ENCODE results near the gene POLE.

The POLE gene

DNA sequence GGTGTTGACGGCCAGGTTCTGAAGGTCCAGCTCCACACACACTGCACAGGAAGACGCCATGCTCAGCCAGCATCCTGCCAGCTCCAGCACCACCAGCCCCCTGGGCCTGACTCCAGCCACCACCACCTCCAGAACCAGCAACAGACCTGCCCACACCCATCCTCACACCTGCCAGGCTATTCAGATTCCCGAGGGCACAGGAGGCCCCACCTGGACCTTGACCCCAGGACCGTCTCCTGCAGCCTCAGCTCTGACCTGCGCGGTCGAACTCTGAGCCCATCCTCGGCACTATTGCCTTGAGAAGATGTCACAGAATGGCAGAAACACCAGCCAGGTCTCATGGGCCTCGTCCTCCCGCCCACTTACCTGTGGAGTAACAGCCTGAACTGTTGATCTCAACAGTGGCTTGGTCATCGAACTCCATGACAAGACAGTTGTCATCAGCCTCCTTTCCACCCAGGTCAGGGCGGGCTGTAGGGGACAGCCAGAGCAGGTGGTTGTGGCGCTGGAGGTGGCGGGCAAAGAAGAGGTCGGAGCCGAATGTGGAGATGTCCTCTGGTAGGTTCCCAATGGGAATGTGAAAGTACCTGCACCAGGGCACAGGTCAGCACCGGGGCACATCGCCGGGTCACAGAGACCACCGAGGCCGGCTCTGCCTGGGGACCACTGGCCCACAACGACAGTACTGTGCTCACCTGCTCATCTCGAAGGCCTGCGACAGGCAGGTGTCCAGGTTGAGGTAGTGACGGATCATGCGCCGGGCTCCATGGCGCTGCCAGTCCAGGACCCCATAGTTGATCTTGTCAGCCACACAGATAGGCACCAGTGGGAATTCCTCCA, 45.1 kb downstream of the POLE start:
- H3K9me3 ChIP-seq (ENCODE audit: low read length), result no peaks in the 10 kb centered on the region
- no peaks in the 10 kb centered on the region for H3K27me3 ChIP-seq (ENCODE audit: control insufficient read depth in 1 of 2, insufficient read depth in 2 of 2, low read length in 2 of 2)
- H3K4me3 ChIP-seq (ENCODE audit: low read depth in 1 of 2, low read length in 2 of 2), result no peak overlapping the region
- no peak overlapping the region for H3K27ac ChIP-seq (ENCODE audit: low read depth, low read length)
- no peaks in the 10 kb centered on the region for H3K4me1 ChIP-seq (ENCODE audit: insufficient read depth, low read length)
- peaks cover 33% of the 10 kb centered on the region for H3K36me3 ChIP-seq (ENCODE audit: insufficient read depth, low read length)
- H3K9ac ChIP-seq (ENCODE audit: low read length), result no peak overlapping the region

DNA sequence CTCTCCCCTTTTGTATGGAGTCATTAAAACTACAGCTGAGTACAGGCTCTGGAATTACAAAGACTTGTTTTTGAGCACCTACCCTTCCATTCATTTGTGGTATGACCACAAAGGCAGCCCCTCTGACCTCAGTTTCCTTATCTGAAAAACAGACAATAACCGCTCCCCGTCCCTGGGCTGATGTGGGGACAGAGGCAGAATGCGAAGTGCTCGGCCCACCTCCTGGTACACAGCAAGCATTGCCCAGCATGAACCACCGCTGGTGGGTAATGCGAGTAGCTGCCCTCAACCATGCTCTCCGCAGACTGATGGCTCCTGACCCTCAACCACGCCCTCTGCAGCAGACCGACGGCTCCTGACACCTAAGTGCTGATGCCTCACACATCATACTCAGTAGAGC, 46.2 kb downstream of the POLE start:
- peaks cover 38% of the 10 kb centered on the region for H3K36me3 ChIP-seq (ENCODE audit: insufficient read depth, low read length)
- H3K27me3 ChIP-seq (ENCODE audit: control insufficient read depth in 1 of 2, insufficient read depth in 2 of 2, low read length in 2 of 2), result no peaks in the 10 kb centered on the region
- H3K9me3 ChIP-seq (ENCODE audit: low read length), result no peaks in the 10 kb centered on the region
- no peak overlapping the region for H3K9ac ChIP-seq (ENCODE audit: low read length)
- H3K4me1 ChIP-seq (ENCODE audit: insufficient read depth, low read length), result no peaks in the 10 kb centered on the region
- H3K4me3 ChIP-seq (ENCODE audit: low read depth in 1 of 2, low read length in 2 of 2), result no peak overlapping the region
- H3K27ac ChIP-seq (ENCODE audit: low read depth, low read length), result no peak overlapping the region

DNA sequence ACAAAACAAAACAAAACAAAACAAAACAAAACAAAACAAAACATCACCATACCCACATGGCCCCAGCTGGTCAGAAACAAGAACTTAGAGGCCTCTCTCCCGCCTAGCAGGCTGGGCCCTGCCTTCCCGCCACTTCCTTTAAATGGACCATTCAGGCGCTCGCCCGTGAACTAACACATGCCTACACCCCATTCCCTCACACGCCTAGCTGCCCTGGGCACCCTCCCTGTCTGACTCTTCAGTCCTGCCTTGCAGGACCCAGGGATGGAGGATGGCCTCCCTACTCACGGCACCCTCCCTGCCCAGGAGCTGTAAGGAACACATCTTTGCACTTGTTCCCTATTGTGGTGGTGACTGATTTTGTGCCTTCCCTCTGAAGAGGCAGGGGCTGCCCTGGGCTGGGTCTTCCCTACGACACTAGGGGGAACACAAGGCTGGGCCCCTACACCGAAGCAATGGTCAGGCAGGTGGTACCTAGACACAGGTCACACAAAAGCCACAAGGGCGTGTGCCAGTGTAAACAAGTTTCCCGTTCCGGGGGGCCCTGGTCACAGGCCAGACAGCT, 47.1 kb downstream of the POLE start:
- no peaks in the 10 kb centered on the region for H3K27me3 ChIP-seq (ENCODE audit: control insufficient read depth in 1 of 2, insufficient read depth in 2 of 2, low read length in 2 of 2)
- H3K4me3 ChIP-seq (ENCODE audit: low read depth in 1 of 2, low read length in 2 of 2), result no peak overlapping the region
- no peaks in the 10 kb centered on the region for H3K9me3 ChIP-seq (ENCODE audit: low read length)
- peaks cover 44% of the 10 kb centered on the region for H3K36me3 ChIP-seq (ENCODE audit: insufficient read depth, low read length)
- no peak overlapping the region for H3K27ac ChIP-seq (ENCODE audit: low read depth, low read length)
- H3K9ac ChIP-seq (ENCODE audit: low read length), result no peak overlapping the region
- no peaks in the 10 kb centered on the region for H3K4me1 ChIP-seq (ENCODE audit: insufficient read depth, low read length)

DNA sequence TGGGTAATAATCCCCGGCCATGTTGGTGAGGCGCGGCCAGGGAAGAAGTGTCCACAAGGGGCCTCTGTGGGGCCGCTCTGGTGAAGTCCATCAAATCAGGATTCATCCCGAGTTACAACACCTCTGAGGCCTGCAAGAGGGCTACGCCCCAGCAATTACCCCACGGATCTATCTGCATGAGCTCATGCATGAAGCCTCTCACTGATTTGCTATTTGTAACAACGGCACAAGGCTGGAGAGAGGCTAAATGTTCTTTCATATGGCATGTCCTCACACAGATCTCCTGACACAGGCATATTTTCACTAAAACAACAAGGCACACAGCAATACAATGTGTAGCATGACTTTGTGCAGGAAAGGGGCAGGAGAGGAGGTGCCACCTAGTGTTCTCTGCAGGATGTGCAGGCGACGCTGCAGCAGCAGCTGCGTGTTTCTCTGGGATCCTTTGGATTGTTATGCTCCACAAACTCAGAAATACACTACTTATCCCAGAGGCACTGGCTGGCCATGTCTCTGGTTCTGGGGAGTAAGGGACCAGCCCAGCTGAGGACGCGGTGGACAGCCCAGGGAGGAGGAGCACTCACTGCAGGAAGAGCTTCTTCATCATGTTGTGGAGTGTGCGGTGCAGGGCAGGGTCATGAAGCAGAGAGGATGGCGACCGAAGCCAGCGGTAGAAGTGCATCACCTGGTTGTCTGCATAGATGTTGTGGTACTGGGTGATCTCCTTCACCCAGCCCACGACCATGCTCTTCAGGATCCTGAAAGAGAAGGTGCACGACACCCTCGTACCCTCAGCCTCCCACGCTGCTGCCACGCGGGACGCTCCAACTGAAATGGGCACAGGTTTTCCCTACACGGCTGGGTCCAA, 48.4 kb downstream of the POLE start:
- Histone ChIP-seq H3K9ac (ENCODE audit: low read length) (no peak overlapping the region), H3K9me3 (ENCODE audit: low read length) (no peaks in the 10 kb centered on the region), H3K27me3 (ENCODE audit: control insufficient read depth in 1 of 2, insufficient read depth in 2 of 2, low read length in 2 of 2) (no peaks in the 10 kb centered on the region), H3K27ac (ENCODE audit: low read depth, low read length) (no peak overlapping the region), H3K36me3 (ENCODE audit: insufficient read depth, low read length) (peaks cover 47% of the 10 kb centered on the region), H3K4me1 (ENCODE audit: insufficient read depth, low read length) (no peaks in the 10 kb centered on the region), H3K4me3 (ENCODE audit: low read depth in 1 of 2, low read length in 2 of 2) (no peak overlapping the region)

DNA sequence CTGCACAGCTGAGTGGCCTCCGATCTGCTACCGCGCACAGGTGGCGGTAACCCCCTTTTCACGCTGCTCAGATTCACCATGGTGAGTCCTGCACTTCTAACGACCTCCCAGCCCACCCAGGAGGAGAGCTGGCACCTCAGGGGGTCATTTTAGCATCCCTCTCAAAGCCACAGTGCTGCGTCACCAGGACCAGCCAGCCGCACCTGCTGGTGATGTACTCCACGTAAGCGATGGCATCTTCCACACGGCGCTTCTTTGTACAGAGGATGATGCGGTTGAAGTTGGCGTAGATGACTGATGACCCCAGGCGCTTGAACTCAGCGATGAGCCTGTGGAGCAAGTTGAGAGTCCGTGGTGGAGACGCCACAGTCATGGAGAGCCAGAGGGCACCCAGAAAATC, 49.3 kb downstream of the POLE start:
- H3K9ac ChIP-seq (ENCODE audit: low read length), result no peak overlapping the region
- H3K9me3 ChIP-seq (ENCODE audit: low read length), result no peaks in the 10 kb centered on the region
- no peak overlapping the region for H3K4me3 ChIP-seq (ENCODE audit: low read depth in 1 of 2, low read length in 2 of 2)
- H3K4me1 ChIP-seq (ENCODE audit: insufficient read depth, low read length), result no peaks in the 10 kb centered on the region
- no peak overlapping the region for H3K27ac ChIP-seq (ENCODE audit: low read depth, low read length)
- H3K27me3 ChIP-seq (ENCODE audit: control insufficient read depth in 1 of 2, insufficient read depth in 2 of 2, low read length in 2 of 2), result no peaks in the 10 kb centered on the region
- H3K36me3 ChIP-seq (ENCODE audit: insufficient read depth, low read length), result peaks cover 44% of the 10 kb centered on the region

DNA sequence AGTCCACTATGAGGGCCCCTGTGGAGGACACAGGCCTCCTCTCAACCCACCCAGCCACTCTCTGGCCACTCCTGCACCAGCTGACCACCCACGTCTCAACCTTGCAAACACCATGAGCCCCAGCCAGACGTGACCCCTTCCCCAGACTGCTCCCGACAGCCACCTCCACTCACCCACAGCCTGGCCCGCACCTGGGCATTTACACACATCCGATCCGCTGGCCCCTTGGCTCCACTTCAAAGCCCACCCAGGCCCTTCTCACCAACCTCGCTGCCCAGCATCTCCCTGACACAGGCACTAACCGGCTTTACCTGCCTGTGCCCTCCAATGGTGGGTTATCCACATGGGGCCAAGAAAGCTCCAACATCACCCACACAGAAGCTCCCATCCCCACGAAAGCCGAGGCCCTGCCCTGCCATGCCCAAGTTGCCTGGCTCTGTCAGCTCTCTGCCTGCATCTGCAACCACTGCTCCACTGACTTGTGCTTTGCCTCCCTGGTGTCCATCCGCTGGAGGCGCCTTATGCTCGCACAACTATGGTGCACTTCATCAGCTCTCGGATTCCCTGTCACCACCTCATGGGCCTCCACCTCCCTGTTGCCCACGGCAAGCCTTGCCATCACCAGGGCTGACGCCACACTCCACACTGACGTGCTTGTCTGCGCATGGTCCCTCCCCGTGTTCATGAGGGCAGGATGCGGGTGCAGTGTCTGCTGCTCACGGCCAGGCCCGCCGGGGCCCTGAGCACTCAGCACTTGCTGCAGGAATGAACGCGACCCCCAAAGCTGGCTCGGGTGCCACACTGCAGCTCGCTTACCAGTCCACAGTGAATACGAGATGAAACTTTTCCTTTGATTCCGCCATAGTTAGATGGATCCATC, 51.8 kb downstream of the POLE start:
- Histone ChIP-seq H3K27me3 (ENCODE audit: control insufficient read depth in 1 of 2, insufficient read depth in 2 of 2, low read length in 2 of 2) (no peaks in the 10 kb centered on the region), H3K36me3 (ENCODE audit: insufficient read depth, low read length) (peaks cover 56% of the 10 kb centered on the region), H3K4me3 (ENCODE audit: low read depth in 1 of 2, low read length in 2 of 2) (no peak overlapping the region), H3K27ac (ENCODE audit: low read depth, low read length) (no peak overlapping the region), H3K9me3 (ENCODE audit: low read length) (no peaks in the 10 kb centered on the region), H3K9ac (ENCODE audit: low read length) (no peak overlapping the region), H3K4me1 (ENCODE audit: insufficient read depth, low read length) (no peaks in the 10 kb centered on the region)

DNA sequence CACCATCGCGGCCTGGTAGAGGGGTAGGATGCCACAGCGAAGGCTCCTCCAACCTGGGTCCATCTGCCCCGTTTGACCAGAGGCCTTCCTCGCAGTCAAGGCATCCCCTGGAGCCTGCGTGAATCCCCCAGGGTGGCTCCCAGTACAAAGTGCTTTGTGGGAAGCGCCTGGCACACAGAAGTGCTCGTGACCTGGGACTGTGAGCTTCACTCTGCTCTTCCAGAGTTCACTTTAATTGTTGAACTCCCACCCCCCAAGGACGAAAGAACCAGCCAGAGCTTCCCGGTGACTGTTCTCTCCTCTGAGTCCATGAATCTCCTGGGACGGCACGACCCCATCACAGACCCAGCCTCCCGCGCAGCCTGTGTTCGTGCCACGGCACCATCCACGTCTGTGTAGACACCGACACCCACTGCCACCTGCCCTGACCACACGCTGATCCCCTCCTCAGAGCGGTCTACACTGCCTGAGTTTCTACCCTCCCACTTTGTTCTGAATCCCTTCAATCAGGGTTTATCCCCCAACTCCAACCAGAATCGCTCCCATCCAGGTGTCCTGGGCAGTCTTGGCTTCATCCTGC, 52.6 kb downstream of the POLE start:
- H3K27ac ChIP-seq (ENCODE audit: low read depth, low read length), result no peak overlapping the region
- no peaks in the 10 kb centered on the region for H3K4me1 ChIP-seq (ENCODE audit: insufficient read depth, low read length)
- no peak overlapping the region for H3K4me3 ChIP-seq (ENCODE audit: low read depth in 1 of 2, low read length in 2 of 2)
- peaks cover 61% of the 10 kb centered on the region for H3K36me3 ChIP-seq (ENCODE audit: insufficient read depth, low read length)
- no peaks in the 10 kb centered on the region for H3K9me3 ChIP-seq (ENCODE audit: low read length)
- H3K9ac ChIP-seq (ENCODE audit: low read length), result no peak overlapping the region
- H3K27me3 ChIP-seq (ENCODE audit: control insufficient read depth in 1 of 2, insufficient read depth in 2 of 2, low read length in 2 of 2), result no peaks in the 10 kb centered on the region

DNA sequence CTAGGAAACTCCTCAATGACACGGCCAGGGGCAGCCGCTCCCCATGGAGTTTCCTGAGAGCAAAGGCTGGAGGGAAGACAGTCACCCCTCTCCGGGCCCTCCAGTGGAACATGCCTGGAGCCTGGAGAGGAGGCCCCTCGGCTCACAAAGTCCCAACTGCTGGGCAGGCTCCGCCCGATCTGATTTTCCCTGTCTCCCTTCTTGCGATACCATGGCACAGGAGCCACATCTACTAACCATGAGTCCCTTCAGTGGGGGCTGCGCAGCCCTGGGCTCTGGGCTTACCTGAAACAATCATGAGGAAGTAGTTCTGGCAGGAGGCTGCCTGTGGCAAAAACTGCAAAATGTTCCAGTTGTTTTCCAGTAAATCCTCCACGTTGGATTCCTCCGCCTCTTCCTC, 53.2 kb downstream of the POLE start:
- no peaks in the 10 kb centered on the region for H3K4me1 ChIP-seq (ENCODE audit: insufficient read depth, low read length)
- H3K9ac ChIP-seq (ENCODE audit: low read length), result no peak overlapping the region
- peaks cover 66% of the 10 kb centered on the region for H3K36me3 ChIP-seq (ENCODE audit: insufficient read depth, low read length)

DNA sequence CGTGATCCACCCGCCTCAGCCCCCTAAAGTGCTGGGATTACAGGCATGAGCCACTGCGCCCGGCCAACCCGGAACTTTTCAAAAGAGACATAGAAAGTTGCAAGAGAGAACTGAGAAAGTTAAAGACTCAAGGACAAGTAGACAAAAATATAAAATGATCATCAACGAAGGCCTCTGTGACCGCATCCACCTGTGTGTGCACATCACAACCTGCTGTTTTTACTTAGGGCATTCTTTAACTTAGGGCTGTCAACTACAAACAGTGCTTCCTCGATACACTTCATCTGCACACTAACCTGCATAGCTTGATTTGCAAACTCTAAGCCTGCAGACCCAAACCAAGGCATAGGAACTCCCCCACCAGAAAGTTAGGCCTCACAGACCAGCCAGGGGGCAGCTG, 53.7 kb downstream of the POLE start:
- Histone ChIP-seq H3K9me3 (ENCODE audit: low read length) (no peaks in the 10 kb centered on the region), H3K9ac (ENCODE audit: low read length) (no peak overlapping the region), H3K36me3 (ENCODE audit: insufficient read depth, low read length) (peaks cover 66% of the 10 kb centered on the region), H3K27ac (ENCODE audit: low read depth, low read length) (no peak overlapping the region), H3K27me3 (ENCODE audit: control insufficient read depth in 1 of 2, insufficient read depth in 2 of 2, low read length in 2 of 2) (no peaks in the 10 kb centered on the region), H3K4me3 (ENCODE audit: low read depth in 1 of 2, low read length in 2 of 2) (no peak overlapping the region), H3K4me1 (ENCODE audit: insufficient read depth, low read length) (no peaks in the 10 kb centered on the region)

More for the DNA sequence above, 53.2 kb downstream of the POLE start:
- Histone ChIP-seq H3K4me3 (ENCODE audit: low read depth in 1 of 2, low read length in 2 of 2) (no peak overlapping the region), H3K27me3 (ENCODE audit: control insufficient read depth in 1 of 2, insufficient read depth in 2 of 2, low read length in 2 of 2) (no peaks in the 10 kb centered on the region), H3K9me3 (ENCODE audit: low read length) (no peaks in the 10 kb centered on the region), H3K27ac (ENCODE audit: low read depth, low read length) (no peak overlapping the region)

DNA sequence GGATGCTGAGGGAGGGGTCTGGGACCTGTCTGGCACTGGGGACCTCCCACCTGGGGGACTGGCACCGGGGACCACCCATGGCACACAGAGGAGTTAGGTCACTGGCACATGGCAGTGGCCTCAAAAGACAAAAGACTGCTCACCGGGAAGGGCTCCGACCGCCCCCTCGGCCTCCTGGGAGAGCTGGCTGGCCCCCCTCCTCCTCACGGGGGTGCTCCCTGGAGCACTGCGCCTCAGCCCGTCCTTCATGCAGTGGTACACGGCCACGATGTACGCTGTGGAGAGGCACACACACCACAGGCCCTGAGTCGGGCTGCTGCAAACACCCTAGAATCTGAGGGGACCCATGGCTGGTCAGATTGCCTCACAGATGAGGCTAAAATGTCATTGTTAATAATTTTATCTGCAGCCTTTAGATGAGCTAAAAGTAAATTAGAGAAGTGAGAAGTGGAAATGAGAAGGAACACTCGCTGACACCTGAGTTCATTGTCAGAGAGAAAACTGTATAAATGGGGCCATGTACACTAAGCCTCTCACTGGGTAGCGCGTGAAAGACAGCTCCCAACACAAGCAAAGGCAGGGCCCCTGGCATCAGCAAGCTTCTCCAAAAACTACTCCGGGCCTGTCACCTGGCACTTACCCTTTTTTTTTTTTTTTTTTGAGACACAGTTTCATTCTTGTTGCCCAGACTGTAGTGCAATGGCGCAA, 54.5 kb downstream of the POLE start:
- H3K27me3 ChIP-seq (ENCODE audit: control insufficient read depth in 1 of 2, insufficient read depth in 2 of 2, low read length in 2 of 2), result no peaks in the 10 kb centered on the region
- H3K4me1 ChIP-seq (ENCODE audit: insufficient read depth, low read length), result no peaks in the 10 kb centered on the region
- H3K9ac ChIP-seq (ENCODE audit: low read length), result no peak overlapping the region
- H3K4me3 ChIP-seq (ENCODE audit: low read depth in 1 of 2, low read length in 2 of 2), result no peak overlapping the region
- H3K9me3 ChIP-seq (ENCODE audit: low read length), result no peaks in the 10 kb centered on the region
- H3K27ac ChIP-seq (ENCODE audit: low read depth, low read length), result no peak overlapping the region
- peaks cover 60% of the 10 kb centered on the region for H3K36me3 ChIP-seq (ENCODE audit: insufficient read depth, low read length)

All from muscle layer of colon (tissue), 2 donors.